HepG2 (cell line): ENCODE measurements around the gene BCL2L2. TPM values are rescaled to one million over a fixed set of nuclear protein-coding genes. Genes with fewer than 3 reads are reported as not detected.
A peak's percentile ranks its signal among the peaks of the same experiment; 100 is the strongest.

ENCODE experiments used
- ATF4 ChIP-seq, 2 experiments: fragments of 450-650 bp in 1 of 2; sonication (generic) in 1 of 2; formaldehyde crosslinking; IDR thresholded peaks; 2 replicates each; pipeline versions ENCODE4 v1.5.0 to v1.8.0; 2020 to 2022; ENCODE audit warnings: mild to moderate bottlenecking in 1 of 2, missing genetic modification reagents in 1 of 2
- DBP ChIP-seq: sonication (generic); formaldehyde crosslinking; IDR thresholded peaks from 2 replicates; pipeline ENCODE4 v1.4.0; 2020; ENCODE audit warnings: missing genetic modification reagents; ENCODE audit errors: not compliant biosample characterization
- GABPA ChIP-seq, 2 experiments: IDR thresholded peaks; 2 replicates each; pipeline ENCODE4 v1.6.1; 2011 to 2016; ENCODE audit warnings: low read depth in 2 of 2, low read length in 1 of 2, missing biosample characterization in 1 of 2, missing genetic modification characterization in 1 of 2
- GLI4 ChIP-seq: sonication (generic); formaldehyde crosslinking; IDR thresholded peaks from 2 replicates; pipeline ENCODE4 v1.5.1; 2020; ENCODE audit warnings: missing genetic modification reagents, mild to moderate bottlenecking, moderate library complexity, borderline replicate concordance
- GMEB1 ChIP-seq: sonication (generic); formaldehyde crosslinking; IDR thresholded peaks from 2 replicates; pipeline ENCODE4 v1.5.1; 2020; ENCODE audit warnings: missing genetic modification reagents, mild to moderate bottlenecking, borderline replicate concordance
- GMEB2 ChIP-seq: IDR thresholded peaks from 2 replicates; pipeline ENCODE4 v1.6.1; 2016; ENCODE audit warnings: missing biosample characterization, missing genetic modification reagents, low read depth
- JDP2 ChIP-seq: sonication (generic); formaldehyde crosslinking; IDR thresholded peaks from 2 replicates; pipeline ENCODE4 v1.8.1; 2022; ENCODE audit warnings: missing genetic modification reagents, borderline replicate concordance
- NCOA5 ChIP-seq: sonication (generic); formaldehyde crosslinking; IDR thresholded peaks from 2 replicates; pipeline ENCODE4 v1.4.0; 2020; ENCODE audit warnings: missing genetic modification reagents
- PAXIP1 ChIP-seq: sonication (generic); formaldehyde crosslinking; conservative IDR thresholded peaks from 2 replicates; pipeline ENCODE4 v1.4.0; 2020; ENCODE audit warnings: mild to moderate bottlenecking, missing genetic modification reagents, moderate library complexity
- RARA ChIP-seq: IDR thresholded peaks from 2 replicates; pipeline ENCODE4 v1.6.1; 2016; ENCODE audit warnings: missing genetic modification reagents, missing compliant biosample characterization
- RBM22 ChIP-seq: fragments of 200-400 bp; formaldehyde crosslinking; optimal IDR thresholded peaks from 2 replicates; pipeline ENCODE3; 2017; ENCODE audit warnings: mild to moderate bottlenecking, low read length, moderate library complexity
- RELA ChIP-seq: sonication (generic); formaldehyde crosslinking; IDR thresholded peaks from 2 replicates; pipeline ENCODE4 v1.4.0; 2020; ENCODE audit warnings: missing genetic modification reagents
- SMAD1 ChIP-seq: sonication (generic); formaldehyde crosslinking; IDR thresholded peaks from 2 replicates; pipeline ENCODE4 v1.4.0; 2020; ENCODE audit warnings: missing genetic modification reagents, low read depth, mild to moderate bottlenecking, borderline replicate concordance
- SP4 ChIP-seq: sonication (generic); formaldehyde crosslinking; IDR thresholded peaks from 2 replicates; pipeline ENCODE4 v1.8.1; 2023; ENCODE audit warnings: mild to moderate bottlenecking, missing genetic modification reagents
- SRSF1 ChIP-seq: fragments of 200-400 bp; formaldehyde crosslinking; optimal IDR thresholded peaks from 2 replicates; pipeline ENCODE3; 2017; ENCODE audit warnings: mild to moderate bottlenecking, low read depth, low read length, moderate library complexity
- ZBTB34 ChIP-seq: sonication (generic); formaldehyde crosslinking; IDR thresholded peaks from 2 replicates; pipeline ENCODE4 v1.8.0; 2022; ENCODE audit warnings: mild to moderate bottlenecking, missing genetic modification reagents
- ZNF317 ChIP-seq: sonication (generic); formaldehyde crosslinking; IDR thresholded peaks from 2 replicates; pipeline ENCODE4 v1.5.0; 2020; ENCODE audit warnings: mild to moderate bottlenecking, missing genetic modification reagents
- ZNF598 ChIP-seq: sonication (generic); formaldehyde crosslinking; IDR thresholded peaks from 2 replicates; pipeline ENCODE4 v1.5.1; 2020; ENCODE audit warnings: mild to moderate bottlenecking, missing genetic modification reagents, borderline replicate concordance
- ZNF737 ChIP-seq: sonication (generic); formaldehyde crosslinking; IDR thresholded peaks from 2 replicates; pipeline ENCODE4 v1.5.0; 2020; ENCODE audit warnings: missing genetic modification reagents, mild to moderate bottlenecking, borderline replicate concordance
- polyA plus RNA-seq, 8 experiments: library from polyadenylated mRNA; depleted of rRNA in 3 of 8; stranded (reverse) in 7 of 8; unstranded in 1 of 8; fragments of >200 nt; fragmentation: Illumina TruSeq in 4 of 8; extraction: Trizol in 4 of 8; gene quantifications; 2 replicates each; pipeline versions ENCODE4 v1.2.1 to v1.2.3, GENCODE V29; 2011 to 2016; ENCODE audit warnings: low read depth in 4 of 8, missing spikeins in 1 of 8, mixed read lengths in 1 of 8; ENCODE audit not compliant: insufficient read depth in 1 of 8
- total RNA-seq, 5 experiments: library from RNA; depleted of rRNA; stranded (reverse); fragments of >200 nt; fragmentation: Illumina TruSeq; extraction: Trizol; gene quantifications; 2 replicates each; pipeline ENCODE4 v1.2.3, GENCODE V29; 2016; ENCODE audit warnings: low read depth in 1 of 5

The BCL2L2 gene
- total and polyA plus RNA-seq, 2 of the 13 experiments (the other 11 are each of a cell fraction or from before 2014, with no cell fraction given) = 28.1 to 49.8 TPM

- TF ChIP-seq GMEB2 (CRISPR knock-in tag) = no peak
- peak; percentile 79 for TF ChIP-seq ZBTB34 (CRISPR knock-in tag)
- no peak for TF ChIP-seq NCOA5
- no peak for TF ChIP-seq GLI4 (CRISPR knock-in tag)
- no peak for TF ChIP-seq ZNF317 (CRISPR knock-in tag)
- TF ChIP-seq SMAD1 = 0 out of 2 replicates have a peak, but pooled peaks have one; percentile 45
- TF ChIP-seq JDP2 (CRISPR knock-in tag) = no peak
- TF ChIP-seq RARA (CRISPR knock-in tag) = no peak
- TF ChIP-seq PAXIP1 (CRISPR knock-in tag) = no peak
- TF ChIP-seq SP4 (CRISPR knock-in tag) = no peak
- 0 out of 2 replicates have a peak, but pooled peaks have one; percentile 76 for TF ChIP-seq ZNF737
- TF ChIP-seq RELA (CRISPR knock-in tag) = no peak
- peak in 1 of 2 experiments; percentile 38; a peak in 1 of 4 replicates for TF ChIP-seq ATF4 (CRISPR knock-in tag; IDR thresholded peaks at IDR 0.05)
- no peak for TF ChIP-seq ZNF598 (CRISPR knock-in tag)
- TF ChIP-seq DBP (CRISPR knock-in tag) = peak; percentile 2
- TF ChIP-seq GABPA (IDR thresholded peaks at IDR 0.05; ENCODE audit: low read depth, low read length) = no peak
- no peak for TF ChIP-seq GABPA (CRISPR knock-in tag; IDR thresholded peaks at IDR 0.05; ENCODE audit: low read depth)
- TF ChIP-seq GMEB1 (CRISPR knock-in tag) = no peak
- no peak for TF ChIP-seq SRSF1
- TF ChIP-seq RBM22 = no peak
These were observed 21.1 kb upstream of the BCL2L2 start (continued) for GRCh38 chr14:23285530-23286019.
